GM12801 (cell line): ENCODE results near the gene VCP.

Source experiments
- CTCF ChIP-seq: IDR thresholded peaks from one replicate; pipeline ENCODE4 v1.5.1; 2011; ENCODE audit warnings: control low read depth; ENCODE audit not compliant: insufficient read length; ENCODE audit errors: extremely low read depth

VCP gene

GRCh38 chr9:35106343-35106730, 33.9 kb upstream of the VCP start:
- TF ChIP-seq CTCF = no peak

- TF ChIP-seq CTCF = no peak
Observed at GRCh38 chr9:35105571-35106342, 33.3 kb upstream of the VCP start.

- TF ChIP-seq CTCF = no peak
Observed at GRCh38 chr9:35105126-35105525, 32.7 kb upstream of the VCP start.

GRCh38 chr9:35104586-35104985, 32.2 kb upstream of the VCP start:
- TF ChIP-seq CTCF = no peak

GRCh38 chr9:35103660-35104191, 31.3 kb upstream of the VCP start:
- TF ChIP-seq CTCF = no peak

GRCh38 chr9:35102769-35103659, 30.6 kb upstream of the VCP start, which contains the start of gene STOML2:
STOML2 (minus strand) TSS chr9:35103131; CDS start chr9:35103094, 37 bp downstream.
- TF ChIP-seq CTCF = no peak

GRCh38 chr9:35102465-35102768, 30.0 kb upstream of the VCP start:
- TF ChIP-seq CTCF = no peak
